Gastroesophageal sphincter (tissue), 4 donors: ENCODE data around the gene ACAA2. TPM values are rescaled to one million over a fixed set of nuclear protein-coding genes. Genes with fewer than 3 reads are reported as not detected.
"Not testable (repeated sequence)": the region's sequence is repeated elsewhere in the genome, so short reads cannot be mapped to it uniquely, and the experiment has no call there.

Source experiments
- ATAC-seq: fragments of 150-250 bp; one replicate; pipeline ENCODE4 v1.9.1; 2016; ENCODE audit warnings: mild to moderate bottlenecking, moderate library complexity
- H3K27ac ChIP-seq, 4 donors: fragments of 200-600 bp; sonication (generic) in 3 of 4; 1 replicate in 3 of 4; 2 replicates in 1 of 4; pipeline ENCODE4 v1.5.1; 2016 to 2019
- H3K27me3 ChIP-seq: fragments of 200-600 bp; sonication (generic); one replicate; pipeline ENCODE4 v1.5.1; 2019
- H3K36me3 ChIP-seq, 2 donors: fragments of 200-600 bp; sonication (generic); one replicate each; pipeline ENCODE4 v1.5.1; 2019; ENCODE audit warnings: control low read depth in 1 of 2
- H3K4me1 ChIP-seq, 3 donors: fragments of 200-600 bp; sonication (generic); 1 replicate in 2 of 3; 2 replicates in 1 of 3; pipeline ENCODE4 v1.5.1; 2016 to 2019; ENCODE audit warnings: control low read depth in 2 of 3
- H3K4me3 ChIP-seq, 2 donors: fragments of 200-600 bp; sonication (generic); one replicate each; pipeline ENCODE4 v1.5.1; 2019; ENCODE audit warnings: mild to moderate bottlenecking in 1 of 2, moderate library complexity in 1 of 2
- H3K9me3 ChIP-seq, 3 donors: fragments of 200-600 bp; sonication (generic); one replicate each; pipeline ENCODE4 v1.5.1; 2017 to 2019; ENCODE audit warnings: control low read depth in 2 of 3
- CTCF ChIP-seq, 4 experiments: fragments of 200-600 bp in 2 of 4; fragments of 450-650 bp in 2 of 4; sonication (generic) in 1 of 4; IDR thresholded peaks; one replicate each; pipeline ENCODE4 v1.5.1; 2017 to 2019; ENCODE audit warnings: antibody characterized with exemption in 4 of 4, mild to moderate bottlenecking in 2 of 4, moderate library complexity in 2 of 4
- EP300 ChIP-seq: sonication (generic); formaldehyde crosslinking; IDR thresholded peaks from one replicate; pipeline ENCODE4 v1.6.1; 2017; ENCODE audit warnings: antibody characterized with exemption, mild to moderate bottlenecking
- POLR2A ChIP-seq, 2 donors: fragments of 450-650 bp; IDR thresholded peaks; one replicate each; pipeline ENCODE4 v1.6.1; 2017; ENCODE audit warnings: antibody characterized with exemption in 2 of 2, mild to moderate bottlenecking in 2 of 2, moderate library complexity in 1 of 2
- POLR2AphosphoS5 ChIP-seq: sonication (generic); formaldehyde crosslinking; IDR thresholded peaks from one replicate; pipeline ENCODE4 v1.6.1; 2017; ENCODE audit warnings: antibody characterized with exemption
- WGBS, 2 donors: methylation state at CpG; one replicate each; pipeline ENCODE4 v1.1.5; 2018; ENCODE audit warnings: low coverage in 1 of 2; 5-methylcytosine and 5-hydroxymethylcytosine counted together
- total RNA-seq, 4 donors: library from RNA; depleted of rRNA; stranded (reverse); fragments of >200 nt; gene quantifications; one replicate each; pipeline ENCODE4 v1.1.0, GENCODE V29; 2016

ACAA2 gene
- total RNA-seq, 4 donors from 2014 or later = 62.3 to 92.3 (median 81.9) TPM

GRCh38 chr18:49788327-49788898 lies 24.9 kb downstream of the ACAA2 start:
- peaks cover 2 to 89% of the 10 kb centered on the region in 2 donors for H3K36me3 ChIP-seq
- no peak for ATAC-seq
- TF ChIP-seq POLR2AphosphoS5 = no peak
- H3K9me3 ChIP-seq = no peaks in the 10 kb centered on the region
- H3K27ac ChIP-seq = no peak overlapping the region
- no peaks in the 10 kb centered on the region for H3K27me3 ChIP-seq
- peaks cover 0 to 15% (median 0%) of the 10 kb centered on the region in 3 donors for H3K4me1 ChIP-seq
- no peak overlapping the region for H3K4me3 ChIP-seq
- WGBS, 2 donors = 49 to 82% methylated on average over 5 of the region's 5 CpGs

- ATAC-seq = no peak
- H3K27ac ChIP-seq = no peak overlapping the region
- no peak overlapping the region for H3K4me3 ChIP-seq
- WGBS, 2 donors = 78 to 89% methylated on average over 1 of the region's 1 CpG
- no peaks in the 10 kb centered on the region for H3K9me3 ChIP-seq
- H3K36me3 ChIP-seq = peaks cover 0 to 87% of the 10 kb centered on the region in 2 donors
- no peaks in the 10 kb centered on the region for H3K27me3 ChIP-seq
- H3K4me1 ChIP-seq = peaks cover 0 to 15% (median 0%) of the 10 kb centered on the region in 3 donors
- TF ChIP-seq POLR2AphosphoS5 (no peak), CTCF (IDR thresholded peaks at IDR 0.05) (no peak)
Measured at GRCh38 chr18:49786019-49786720, 27.2 kb downstream of the ACAA2 start.

GRCh38 chr18:49784427-49785185 lies 28.7 kb downstream of the ACAA2 start:
- Histone ChIP-seq H3K27ac (peak overlapping the region in 1 of 4 donors; percentile 22), H3K36me3 (peaks cover 0 to 87% of the 10 kb centered on the region in 2 donors), H3K4me3 (no peak overlapping the region), H3K4me1 (peaks cover 0 to 15% (median 0%) of the 10 kb centered on the region in 3 donors), H3K27me3 (no peaks in the 10 kb centered on the region), H3K9me3 (no peaks in the 10 kb centered on the region)
- TF ChIP-seq CTCF (IDR thresholded peaks at IDR 0.05) = peak in 3 of 4 experiments; percentile 27 to 37 (median 32)
- TF ChIP-seq EP300 = no peak
- no peak for TF ChIP-seq POLR2A (IDR thresholded peaks at IDR 0.05)
- peak; percentile 9 for TF ChIP-seq POLR2AphosphoS5
- WGBS, 2 donors = 45 to 70% methylated on average over 1 of the region's 1 CpG
- no peak for ATAC-seq

- H3K4me3 ChIP-seq, ATAC-seq, H3K27me3 ChIP-seq, H3K9me3 ChIP-seq, H3K27ac ChIP-seq: not testable (repeated sequence)
- 68 to 85% methylated on average over 3 of the region's 3 CpGs for WGBS, 2 donors
- H3K4me1 ChIP-seq = peaks cover 0 to 15% (median 0%) of the 10 kb centered on the region in 3 donors
- peaks cover 0 to 87% of the 10 kb centered on the region in 2 donors for H3K36me3 ChIP-seq
Measured at GRCh38 chr18:49783631-49784030, 29.7 kb downstream of the ACAA2 start.

- no peak for TF ChIP-seq POLR2A (IDR thresholded peaks at IDR 0.05)
- no peak for TF ChIP-seq EP300
- no peak for TF ChIP-seq POLR2AphosphoS5
- TF ChIP-seq CTCF (IDR thresholded peaks at IDR 0.05) = no peak
- peaks cover 0 to 4% (median 0%) of the 10 kb centered on the region in 3 donors for H3K4me1 ChIP-seq
- WGBS, 2 donors = 0 to 100% methylated on average over 1 of the region's 8 CpGs
- no peak overlapping the region for H3K27ac ChIP-seq
- no peaks in the 10 kb centered on the region for H3K27me3 ChIP-seq
- no peak for ATAC-seq
- H3K4me3 ChIP-seq = no peak overlapping the region
- H3K36me3 ChIP-seq = peaks cover 0 to 52% of the 10 kb centered on the region in 2 donors
- peaks cover 0 to 11% (median 0%) of the 10 kb centered on the region in 3 donors for H3K9me3 ChIP-seq
Measured at GRCh38 chr18:49778826-49779465, 34.4 kb downstream of the ACAA2 start.
